ENCODE data around the gene LUZP4. TPM values are rescaled to one million over a fixed set of nuclear protein-coding genes. Genes with fewer than 3 reads are reported as not detected.

The LUZP4 gene
- total and polyA plus RNA-seq, 2 of the 8 experiments (the other 6 are each of a cell fraction or from before 2014, with no cell fraction given), result 0.17 TPM; not detected in 1

- Histone ChIP-seq H3K9ac (replicated peaks in 1 of 4; ENCODE audit: extremely low read depth in 1 of 4, low read depth in 3 of 4, low read length in 3 of 4) (no peak overlapping the region), H2BK15ac (ENCODE audit: low read length) (no peak overlapping the region), H3K27me3 (replicated peaks in 1 of 4; ENCODE audit: control insufficient read depth in 3 of 4, extremely low read depth in 1 of 4, insufficient read depth in 3 of 4, low read length in 3 of 4) (no peaks in the 10 kb centered on the region), H4K91ac (replicated peaks; ENCODE audit: insufficient read length, low read length) (no peak overlapping the region), H3K79me2 (ENCODE audit: control insufficient read depth in 1 of 2, insufficient read depth in 2 of 2, low read length in 2 of 2) (no peaks in the 10 kb centered on the region), H3K9me3 (ENCODE audit: insufficient read depth in 2 of 2, low read depth in 1 of 2, low read length in 1 of 2) (no peaks in the 10 kb centered on the region), H2BK20ac (ENCODE audit: low read length) (no peak overlapping the region), H4K5ac (ENCODE audit: insufficient read length, low read depth, low read length) (no peak overlapping the region), H2AFZ (ENCODE audit: low read length) (no peak overlapping the region), H3K14ac (ENCODE audit: insufficient read length) (no peak overlapping the region), H2BK5ac (ENCODE audit: low read depth, low read length) (no peak overlapping the region), H3K79me1 (ENCODE audit: low read depth, low read length) (no peaks in the 10 kb centered on the region), H3K4ac (replicated peaks; ENCODE audit: insufficient read length, low read depth, low read length) (no peak overlapping the region), H3K56ac (replicated peaks; ENCODE audit: insufficient read length, low read depth, low read length) (no peak overlapping the region), H2BK120ac (replicated peaks; ENCODE audit: low read depth, low read length) (no peak overlapping the region), H2BK12ac (ENCODE audit: low read depth, low read length) (no peak overlapping the region), H3K23ac (ENCODE audit: insufficient read length) (no peak overlapping the region), H3K23me2 (ENCODE audit: low read depth, low read length) (no peaks in the 10 kb centered on the region), H3K27ac (ENCODE audit: low read depth, low read length) (no peak overlapping the region), H3K36me3 (ENCODE audit: control insufficient read depth in 2 of 4, insufficient read depth in 4 of 4, low read length in 3 of 4) (no peaks in the 10 kb centered on the region), H3K4me2 (ENCODE audit: insufficient read depth in 1 of 2, low read depth in 2 of 2, low read length in 2 of 2) (no peak overlapping the region), H4K20me1 (replicated peaks in 1 of 2; ENCODE audit: control insufficient read depth in 1 of 2, insufficient read depth in 2 of 2, low read length in 2 of 2) (no peaks in the 10 kb centered on the region), H3K4me3 (ENCODE audit: extremely low read depth in 1 of 4, insufficient read depth in 2 of 4, low read depth in 3 of 4, low read length in 4 of 4) (no peak overlapping the region), H4K8ac (ENCODE audit: extremely low read depth, insufficient read depth, low read length) (no peak overlapping the region), H2AK5ac (ENCODE audit: low read depth, low read length) (no peak overlapping the region), H3K18ac (ENCODE audit: extremely low read depth, low read length) (no peak overlapping the region), H3K4me1 (replicated peaks in 1 of 4; ENCODE audit: control insufficient read depth in 3 of 4, insufficient read depth in 4 of 4, low read length in 3 of 4) (no peaks in the 10 kb centered on the region)
- POLR2A ChIA-PET (ENCODE audit: partially characterized antibody), result no interaction called here
- CTCF ChIA-PET (ENCODE audit: partially characterized antibody), result no interaction called here
- DNase-seq (ENCODE audit: low read depth in 1 of 2, low spot score in 2 of 2) (no peak), FAIRE-seq (no peak)
- TF ChIP-seq SIRT6 (IDR thresholded peaks at IDR 0.05; ENCODE audit: low read length), result no peak
- WGBS, 2 experiments (ENCODE audit: extremely low coverage in 1 of 2, insufficient coverage in 1 of 2, insufficient read length in 1 of 2, insufficient replicate concordance in 2 of 2, low coverage in 1 of 2, low lambda C conversion rate in 2 of 2, missing lambda C conversion rate in 1 of 2), result 78% methylated on average over 2 of the region's 2 CpGs; no CpG with 5 or more reads in 1 of the 2 experiments
These were observed 25.5 kb upstream of the LUZP4 start for GRCh38 chrX:115264009-115264408.
